ENCODE data around the gene CDKN1A.

- TF ChIP-seq CTCF (IDR thresholded peaks at IDR 0.05; ENCODE audit: low read length) (no peak), EZH2 (IDR thresholded peaks at IDR 0.05; ENCODE audit: borderline replicate concordance, low read length) (no peak)
Observed at GRCh38 chr6:36703081-36703606, 24.6 kb downstream of the CDKN1A start.
